Heart left ventricle (tissue), 13 donors: ENCODE measurements around the gene GFM2.

Source experiments
- POLR2A ChIP-seq, 2 donors: fragments of 450-650 bp; IDR thresholded peaks; one replicate each; pipeline ENCODE4 v1.6.1; 2017; ENCODE audit warnings: antibody characterized with exemption in 2 of 2, mild to moderate bottlenecking in 2 of 2, moderate library complexity in 2 of 2
- TF ChIP-seq, protein P1 (sequence below), 12 donors: fragments of 200-600 bp; sonication (generic) in 4 of 12; IDR thresholded peaks; one replicate each; pipeline versions ENCODE4 v1.5.0 to v1.8.0; 2018 to 2022; ENCODE audit warnings: antibody characterized with exemption in 12 of 12, mild to moderate bottlenecking in 5 of 12
- donor health status: ischemic (EF 13 %, LVEDD 7.1; RV severe dilation, severe dysfunction).
- donor health status: DM: no; HTN: yes; CAD: no.
- donor health status: DM: no; HTN: no; CAD: no.
- donor health status: ischemic (EF 25% LVEDD 6.9; RV normal size, moderate dysfunction).
- donor health status: ischemic (EF 25% LVEDD 5.7; RV mildly dilated, moderate dysfunction).
- donor health status: ischemic (EF 35%, LVEDD 5.7; RV mildly dilated, moderate dysfunction).
- donor health status: nonischemic (EF 11% LVEDD 7.7; RV severe dilation, severe dysfunction).
- donor health status: DM: yes; HTN: yes; CAD: no.
- donor health status: PGD.
- donor health status: ischemic (EF 29% LVEDD 5.4; RV normal size, mild dysfunction).
- donor health status: nonischemic (EF 23%, LVEDD 6.1; RV moderate dilation, normal function).

- TF ChIP-seq, protein P1, sequence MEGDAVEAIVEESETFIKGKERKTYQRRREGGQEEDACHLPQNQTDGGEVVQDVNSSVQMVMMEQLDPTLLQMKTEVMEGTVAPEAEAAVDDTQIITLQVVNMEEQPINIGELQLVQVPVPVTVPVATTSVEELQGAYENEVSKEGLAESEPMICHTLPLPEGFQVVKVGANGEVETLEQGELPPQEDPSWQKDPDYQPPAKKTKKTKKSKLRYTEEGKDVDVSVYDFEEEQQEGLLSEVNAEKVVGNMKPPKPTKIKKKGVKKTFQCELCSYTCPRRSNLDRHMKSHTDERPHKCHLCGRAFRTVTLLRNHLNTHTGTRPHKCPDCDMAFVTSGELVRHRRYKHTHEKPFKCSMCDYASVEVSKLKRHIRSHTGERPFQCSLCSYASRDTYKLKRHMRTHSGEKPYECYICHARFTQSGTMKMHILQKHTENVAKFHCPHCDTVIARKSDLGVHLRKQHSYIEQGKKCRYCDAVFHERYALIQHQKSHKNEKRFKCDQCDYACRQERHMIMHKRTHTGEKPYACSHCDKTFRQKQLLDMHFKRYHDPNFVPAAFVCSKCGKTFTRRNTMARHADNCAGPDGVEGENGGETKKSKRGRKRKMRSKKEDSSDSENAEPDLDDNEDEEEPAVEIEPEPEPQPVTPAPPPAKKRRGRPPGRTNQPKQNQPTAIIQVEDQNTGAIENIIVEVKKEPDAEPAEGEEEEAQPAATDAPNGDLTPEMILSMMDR (IDR thresholded peaks at IDR 0.05), result no peak
- no peak for TF ChIP-seq POLR2A (IDR thresholded peaks at IDR 0.05)
These were observed 5.4 kb upstream of the GFM2 start for GRCh38 chr5:74772359-74772758.
